HCT116 (cell line): Measurements from ENCODE around the gene E2F6. TPM values are rescaled to one million over a fixed set of nuclear protein-coding genes. Genes with fewer than 3 reads are reported as not detected.

Experiments used
- ATAC-seq: fragments of 200-7000 bp; cut with Tn5 transposase; 2 replicates; pipeline ENCODE4 v1.9.1; 2020; ENCODE audit warnings: mild to moderate bottlenecking, moderate library complexity
- BruUV-seq: library from RNA; stranded (reverse); fragments of 400-500 nt; replicated peaks from 2 replicates; lab custom pipeline; 2021; lab: Mats Ljungman, UMichigan
- CTCF ChIA-PET: fragments of 300-600 bp; sonication (Branson Sonifier 250); formaldehyde crosslinking; loops from one replicate; lab custom pipeline; 2021; ENCODE audit warnings: antibody characterized with exemption; lab: Charles Lee
- POLR2A ChIA-PET: fragments of 300-600, 350-600 bp; sonication (Branson Sonifier 250); formaldehyde crosslinking; loops from one replicate; lab custom pipeline; 2021; ENCODE audit warnings: antibody characterized with exemption; lab: Charles Lee
- RAD21 ChIA-PET, 2 experiments: fragments of 300-600 bp; sonication (Branson Sonifier 250); formaldehyde crosslinking; loops; one replicate each; lab custom pipeline; 2023; ENCODE audit warnings: low total read pairs in 2 of 2; ENCODE audit not compliant: uncharacterized antibody in 2 of 2, unreplicated experiment in 2 of 2, low non-redundant PET in 1 of 2; lab: Charles Lee
- DNase-seq: peaks from one replicate; pipeline ENCODE4 v3.0.0-alpha.2; 2010; ENCODE audit warnings: low read depth, low spot score
- H2AFZ ChIP-seq: fragments of 200-600 bp; shearing (Covaris generic), sonication (generic); 2 replicates; pipeline ENCODE4 v1.6.1; 2017; ENCODE audit warnings: low read depth, mixed run types, mixed read lengths, antibody characterized with exemption, low read length; ENCODE audit not compliant: poor library complexity, severe bottlenecking
- H3K27ac ChIP-seq: 2 replicates; pipeline ENCODE4 v1.5.1; 2012; ENCODE audit warnings: low read depth, low read length
- H3K27me3 ChIP-seq: fragments of 200-600 bp; sonication (generic); 2 replicates; pipeline ENCODE4 v1.6.1; 2016; ENCODE audit warnings: mixed run types, low read length, mixed read lengths; ENCODE audit not compliant: insufficient read depth
- H3K36me3 ChIP-seq, 2 experiments: fragments of 200-500 bp in 1 of 2; fragments of 200-600 bp in 1 of 2; sonication (Bioruptor generic) in 1 of 2; sonication (generic) in 1 of 2; 2 replicates each; pipeline versions ENCODE4 v1.5.1 to v1.6.1; 2014 to 2016; ENCODE audit warnings: low read length in 2 of 2, inconsistent platforms in 1 of 2, mixed read lengths in 1 of 2, mixed run types in 1 of 2; ENCODE audit not compliant: insufficient read depth in 2 of 2, control insufficient read depth in 1 of 2
- H3K4me1 ChIP-seq, 2 experiments: fragments of 200-600 bp in 1 of 2; sonication (generic) in 1 of 2; 2 replicates each; pipeline versions ENCODE4 v1.5.1 to v1.6.1; 2012 to 2017; ENCODE audit warnings: low read length in 2 of 2, inconsistent platforms in 1 of 2, mild to moderate bottlenecking in 1 of 2, mixed read lengths in 1 of 2, mixed run types in 1 of 2, moderate library complexity in 1 of 2; ENCODE audit not compliant: insufficient read depth in 2 of 2, control insufficient read depth in 1 of 2
- H3K4me2 ChIP-seq: fragments of 200-600 bp; sonication (generic); 2 replicates; pipeline ENCODE4 v1.6.1; 2017; ENCODE audit warnings: mixed run types, low read length, mixed read lengths
- H3K4me3 ChIP-seq, 2 experiments: fragments of 200-600 bp in 1 of 2; sonication (generic) in 1 of 2; replicated peaks in 1 of 2; 2 replicates each; pipeline ENCODE4 v1.5.1; 2011 to 2016; ENCODE audit warnings: low read length in 2 of 2, control low read depth in 1 of 2, low read depth in 1 of 2, mild to moderate bottlenecking in 1 of 2, mixed read lengths in 1 of 2, mixed run types in 1 of 2
- H3K79me2 ChIP-seq: fragments of 200-600 bp; sonication (generic); 2 replicates; pipeline ENCODE4 v1.6.1; 2017; ENCODE audit warnings: mild to moderate bottlenecking, mixed run types, low read length, moderate library complexity, mixed read lengths; ENCODE audit not compliant: insufficient read depth
- H3K9ac ChIP-seq: fragments of 200-600 bp; sonication (generic); 2 replicates; pipeline ENCODE4 v1.6.1; 2016; ENCODE audit warnings: low read length, mixed read lengths
- H3K9me2 ChIP-seq: fragments of 200-600 bp; sonication (generic), shearing (Covaris generic); 2 replicates; pipeline ENCODE4 v1.6.1; 2017; ENCODE audit warnings: mixed run types, mild to moderate bottlenecking, moderate library complexity; ENCODE audit not compliant: insufficient read depth
- H3K9me3 ChIP-seq, 2 experiments: fragments of 200-500 bp in 1 of 2; fragments of 200-600 bp in 1 of 2; sonication (Bioruptor generic) in 1 of 2; sonication (generic) in 1 of 2; 2 replicates each; pipeline ENCODE4 v1.6.1; 2014 to 2017; ENCODE audit warnings: low read length in 2 of 2, mixed read lengths in 2 of 2, inconsistent platforms in 1 of 2, low read depth in 1 of 2, mild to moderate bottlenecking in 1 of 2, mixed run types in 1 of 2, moderate library complexity in 1 of 2; ENCODE audit not compliant: control insufficient read depth in 1 of 2, insufficient read depth in 1 of 2
- H4K20me1 ChIP-seq: fragments of 200-600 bp; sonication (generic), shearing (Covaris generic); 2 replicates; pipeline ENCODE4 v1.6.1; 2017; ENCODE audit warnings: mixed run types, mild to moderate bottlenecking, moderate library complexity; ENCODE audit not compliant: insufficient read depth
- ELF1 ChIP-seq: IDR thresholded peaks from 2 replicates; pipeline ENCODE4 v1.6.1; 2012; ENCODE audit warnings: low read depth, borderline replicate concordance
- EZH2 ChIP-seq: fragments of 200-600 bp; sonication (generic); IDR thresholded peaks from 2 replicates; pipeline ENCODE4 v1.6.1; 2017; ENCODE audit warnings: antibody characterized with exemption, mixed run types
- JUND ChIP-seq: IDR thresholded peaks from 2 replicates; pipeline ENCODE4 v1.6.1; 2012
- RAD21 ChIP-seq: IDR thresholded peaks from 2 replicates; pipeline ENCODE4 v1.6.1; 2012; ENCODE audit warnings: low read depth, mild to moderate bottlenecking
- SRF ChIP-seq: IDR thresholded peaks from 2 replicates; pipeline ENCODE4 v1.6.1; 2012; ENCODE audit warnings: low read depth
- YY1 ChIP-seq: IDR thresholded peaks from 2 replicates; pipeline ENCODE4 v1.6.1; 2011; ENCODE audit warnings: low read length, low read depth, moderate library complexity, mild to moderate bottlenecking; ENCODE audit not compliant: insufficient replicate concordance; ENCODE audit errors: extremely low read depth
- ZBTB33 ChIP-seq: IDR thresholded peaks from 2 replicates; pipeline ENCODE4 v1.6.1; 2011; ENCODE audit warnings: mild to moderate bottlenecking, low read length, moderate library complexity; ENCODE audit not compliant: insufficient replicate concordance; ENCODE audit errors: extremely low read depth
- ZFX ChIP-seq: fragments of 450-650 bp; IDR thresholded peaks from 2 replicates; pipeline ENCODE4 v1.6.1; 2017
- intact Hi-C: fragments of 100-400 bp; cut with micrococcal nuclease; formaldehyde crosslinking; loops from 2 replicates; pipeline ENCODE4 v1.10.0; 2022
- total RNA-seq: library from RNA; stranded (reverse); gene quantifications from one replicate; pipeline ENCODE4 v1.2.1, GENCODE V29; 2021; ENCODE audit not compliant: unreplicated experiment
- TF ChIP-seq, protein P1 (sequence below): IDR thresholded peaks from 2 replicates; pipeline ENCODE4 v1.6.1; 2012
- TF ChIP-seq, protein P2 (sequence below): IDR thresholded peaks from 2 replicates; pipeline ENCODE4 v1.6.1; 2012

The E2F6 gene
- total RNA-seq, 1 experiment from 2014 or later = 22.8 TPM

DNA sequence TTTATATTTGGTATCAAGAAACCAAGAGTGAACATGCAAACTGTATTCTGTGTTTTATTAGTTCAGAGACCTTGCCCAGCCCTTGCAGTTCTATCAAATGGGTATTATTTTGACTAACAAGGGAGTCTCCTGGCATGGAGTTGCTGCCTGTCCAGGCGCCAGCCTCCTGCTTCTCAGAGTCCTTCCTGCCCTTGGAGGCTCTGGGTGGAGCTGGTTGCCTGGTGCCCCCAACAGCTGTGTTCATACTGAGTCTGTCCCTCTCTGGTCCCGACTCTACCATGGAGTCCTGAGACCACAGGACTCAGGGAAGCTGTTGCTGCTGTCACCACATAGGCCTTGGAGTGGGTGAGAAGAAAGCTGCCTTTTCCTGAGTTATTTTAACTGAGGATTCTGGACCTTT is 41.6 kb upstream of the E2F6 start:
- Histone ChIP-seq H3K4me2 (no peak overlapping the region), H3K9ac (no peak overlapping the region), H4K20me1 (no peaks in the 10 kb centered on the region), H2AFZ (no peak overlapping the region), H3K4me3 (no peak overlapping the region), H3K79me2 (no peaks in the 10 kb centered on the region), H3K27ac (no peak overlapping the region), H3K27me3 (no peaks in the 10 kb centered on the region), H3K9me3 (no peaks in the 10 kb centered on the region), H3K4me1 (peaks cover 7 to 18% of the 10 kb centered on the region in 2 experiments; a peak in 3 of 4 replicates), H3K36me3 (no peaks in the 10 kb centered on the region), H3K9me2 (no peaks in the 10 kb centered on the region)
- ChIA-PET RAD21 (no interaction called here), POLR2A (no interaction called here), CTCF (no interaction called here)
- intact Hi-C loops = no loop called here
- TF ChIP-seq EZH2 (no peak), SRF (no peak), YY1 (no peak), ZBTB33 (no peak), JUND (no peak), ZFX (no peak), RAD21 (no peak), ELF1 (no peak)
- TF ChIP-seq, protein P1, sequence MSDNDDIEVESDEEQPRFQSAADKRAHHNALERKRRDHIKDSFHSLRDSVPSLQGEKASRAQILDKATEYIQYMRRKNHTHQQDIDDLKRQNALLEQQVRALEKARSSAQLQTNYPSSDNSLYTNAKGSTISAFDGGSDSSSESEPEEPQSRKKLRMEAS = no peak
- TF ChIP-seq, protein P2, sequence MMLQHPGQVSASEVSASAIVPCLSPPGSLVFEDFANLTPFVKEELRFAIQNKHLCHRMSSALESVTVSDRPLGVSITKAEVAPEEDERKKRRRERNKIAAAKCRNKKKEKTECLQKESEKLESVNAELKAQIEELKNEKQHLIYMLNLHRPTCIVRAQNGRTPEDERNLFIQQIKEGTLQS = no peak
- ATAC-seq (no peak), DNase-seq (no peak)
- BruUV-seq = no TSS peak
